GM12878 (cell line): ENCODE measurements around the gene ZNF672. TPM values are rescaled to one million over a fixed set of nuclear protein-coding genes. Genes with fewer than 3 reads are reported as not detected.

ENCODE experiments used
- ATAC-seq: fragments of 200-7000 bp; cut with Tn5 transposase; 3 replicates; pipeline ENCODE4 v1.9.1; 2020; ENCODE audit warnings: mild to moderate bottlenecking, moderate library complexity
- BruUV-seq: library from RNA; stranded (reverse); fragments of 400-500 nt; replicated peaks from 2 replicates; lab custom pipeline; 2021; lab: Mats Ljungman, UMichigan
- CTCF ChIA-PET: fragments of 300-600 bp; sonication (Branson Sonifier 250); formaldehyde crosslinking; extraction: SDS; loops from one replicate; lab custom pipeline; 2021; ENCODE audit warnings: inconsistent platforms; lab: Yijun Ruan, JAX
- POLR2A ChIA-PET: fragments of 350-600 bp; formaldehyde crosslinking; extraction: SDS; loops from one replicate; lab custom pipeline; 2021; ENCODE audit warnings: inconsistent platforms; lab: Charles Lee
- RAD21 ChIA-PET: fragments of 300-600 bp; sonication (Branson Sonifier 250); formaldehyde crosslinking; loops from one replicate; lab custom pipeline; 2023; ENCODE audit warnings: antibody characterized with exemption; ENCODE audit not compliant: unreplicated experiment; lab: Charles Lee
- SMC1A ChIA-PET: fragments of 300-600 bp; sonication (Branson Sonifier 250); formaldehyde crosslinking; loops from one replicate; lab custom pipeline; 2023; ENCODE audit not compliant: unreplicated experiment, uncharacterized antibody; lab: Charles Lee
- DNase-seq: peaks from one replicate; pipeline ENCODE4 v3.0.0-alpha.2; 2011; ENCODE audit warnings: low read depth, low spot score
- FAIRE-seq: peaks from 3 replicates; lab custom pipeline; 2011; peaks lifted over from hg19 to GRCh38; lab: Jason Lieb, UNC
- H2AFZ ChIP-seq: 2 replicates; pipeline ENCODE4 v1.6.0; 2011; ENCODE audit warnings: low read depth, low read length, control low read depth; ENCODE audit not compliant: control insufficient read depth
- H3K27ac ChIP-seq: 2 replicates; pipeline ENCODE4 v1.5.1; 2011; ENCODE audit warnings: control low read depth; ENCODE audit not compliant: control insufficient read depth, insufficient read depth
- H3K27me3 ChIP-seq, 2 experiments: replicated peaks in 1 of 2; 2 replicates each; pipeline versions ENCODE4 v1.6.0 to v1.6.1; 2011; ENCODE audit warnings: low read length in 1 of 2; ENCODE audit not compliant: control insufficient read depth in 2 of 2, insufficient read depth in 2 of 2
- H3K36me3 ChIP-seq, 2 experiments: 2 replicates each; pipeline ENCODE4 v1.5.1; 2011; ENCODE audit warnings: low read length in 1 of 2; ENCODE audit not compliant: control insufficient read depth in 2 of 2, insufficient read depth in 2 of 2
- H3K4me1 ChIP-seq: 2 replicates; pipeline ENCODE4 v1.6.1; 2011; ENCODE audit warnings: mild to moderate bottlenecking, low read length, moderate library complexity, mixed read lengths; ENCODE audit not compliant: control insufficient read depth, insufficient read depth
- H3K4me2 ChIP-seq: 2 replicates; pipeline ENCODE4 v1.6.0; 2011; ENCODE audit warnings: control low read depth; ENCODE audit not compliant: control insufficient read depth, insufficient read depth
- H3K4me3 ChIP-seq: fragments of 200-600 bp; sonication (generic); 2 replicates; pipeline ENCODE4 v1.5.1; 2016
- H3K79me2 ChIP-seq: 2 replicates; pipeline ENCODE4 v1.6.0; 2011; ENCODE audit warnings: low read length; ENCODE audit not compliant: control insufficient read depth, insufficient read depth
- H3K9ac ChIP-seq: 2 replicates; pipeline ENCODE4 v1.8.0; 2011; ENCODE audit warnings: low read length, control low read depth, mixed read lengths; ENCODE audit not compliant: control insufficient read depth, insufficient read depth
- H3K9me3 ChIP-seq: replicated peaks from 3 replicates; pipeline ENCODE4 v1.5.1; 2011; ENCODE audit warnings: mild to moderate bottlenecking, low read length; ENCODE audit not compliant: control insufficient read depth, insufficient read depth
- H4K20me1 ChIP-seq: 2 replicates; pipeline ENCODE4 v1.6.0; 2011; ENCODE audit not compliant: control insufficient read depth, insufficient read depth
- CBX5 ChIP-seq: sonication (generic); IDR thresholded peaks from 2 replicates; pipeline ENCODE4 v1.6.1; 2016; ENCODE audit warnings: low read depth, moderate library complexity, mild to moderate bottlenecking, inconsistent platforms
- CHD4 ChIP-seq: fragments of 200-600 bp; sonication (generic); IDR thresholded peaks from 2 replicates; pipeline ENCODE4 v1.6.1; 2016; ENCODE audit warnings: mild to moderate bottlenecking
- EZH2 ChIP-seq: IDR thresholded peaks from 2 replicates; pipeline ENCODE4 v1.6.1; 2012; ENCODE audit warnings: low read depth, mild to moderate bottlenecking, control low read depth, inconsistent platforms, low read length, borderline replicate concordance; ENCODE audit not compliant: control insufficient read depth
- HDAC6 ChIP-seq: fragments of 200-600 bp; sonication (generic); IDR thresholded peaks from one replicate; pipeline ENCODE4 v1.8.0; 2017; ENCODE audit warnings: antibody characterized with exemption; ENCODE audit not compliant: unreplicated experiment
- RAD51 ChIP-seq: fragments of 450-650 bp; IDR thresholded peaks from 2 replicates; pipeline ENCODE4 v1.6.1; 2016; ENCODE audit warnings: moderate library complexity, mild to moderate bottlenecking, inconsistent platforms
- RBBP5 ChIP-seq: fragments of 200-600 bp; sonication (generic); conservative IDR thresholded peaks from 2 replicates; pipeline ENCODE4 v1.6.1; 2016
- ZNF207 ChIP-seq: fragments of 450-650 bp; IDR thresholded peaks from 2 replicates; pipeline ENCODE4 v1.6.1; 2014; ENCODE audit warnings: antibody characterized with exemption, mild to moderate bottlenecking, borderline replicate concordance
- ZNF384 ChIP-seq: IDR thresholded peaks from 2 replicates; pipeline ENCODE4 v1.6.1; 2012; ENCODE audit warnings: low read depth, mild to moderate bottlenecking, low read length, improper control_type of control experiment, borderline replicate concordance
- whole genome bisulfite sequencing: methylation state at CpG from one replicate; pipeline ENCODE4 v1.1.6; 2016; ENCODE audit warnings: low lambda C conversion rate; ENCODE audit not compliant: insufficient replicate concordance, insufficient coverage; ENCODE audit errors: missing lambda C conversion rate; 5-methylcytosine and 5-hydroxymethylcytosine counted together
- in situ Hi-C: fragments of 300-500 bp; cut with MboI; formaldehyde crosslinking; loops from 9 replicates; pipeline ENCODE4 v1.14.3; 2018; ENCODE audit warnings: mixed read lengths
- intact Hi-C: fragments of 100-400 bp; cut with micrococcal nuclease; formaldehyde crosslinking; loops from one replicate; pipeline ENCODE4 v1.14.2; 2022; ENCODE audit not compliant: unreplicated experiment
- polyA plus RNA-seq, 11 experiments: library from polyadenylated mRNA; depleted of rRNA in 4 of 11; unstranded in 6 of 11; stranded (reverse) in 5 of 11; fragments of >200 nt; fragmentation: Nextera tagmentation in 4 of 11; fragmentation: Illumina TruSeq in 1 of 11; extraction: Ambion mirVana in 4 of 11; extraction: Trizol in 1 of 11; gene quantifications; 1 replicate in 1 of 11; 2 replicates in 10 of 11; pipeline versions ENCODE4 v1.2.1 to v1.2.3, GENCODE V29; 2011 to 2016; ENCODE audit warnings: inconsistent platforms in 2 of 11, missing spikeins in 2 of 11, low read depth in 1 of 11
- total RNA-seq, 4 experiments: library from RNA; depleted of rRNA in 3 of 4; stranded (reverse); fragments of >200 nt in 3 of 4; fragmentation: Illumina TruSeq in 1 of 4; extraction: Trizol in 1 of 4; gene quantifications; 2 replicates each; pipeline versions ENCODE4 v1.2.1 to v1.2.3, GENCODE V29; 2013 to 2021
- TF ChIP-seq, protein P1 (sequence below): IDR thresholded peaks from 2 replicates; pipeline ENCODE4 v1.6.1; 2011; ENCODE audit warnings: borderline replicate concordance, low read depth, mild to moderate bottlenecking, moderate library complexity, low read length; ENCODE audit not compliant: insufficient read depth, poor library complexity, severe bottlenecking

ZNF672 gene
- total and polyA plus RNA-seq, 10 of the 15 experiments (the other 5 are each of a cell fraction or from before 2014, with no cell fraction given), result 2.9 to 51.3 (median 39.8) TPM

DNA sequence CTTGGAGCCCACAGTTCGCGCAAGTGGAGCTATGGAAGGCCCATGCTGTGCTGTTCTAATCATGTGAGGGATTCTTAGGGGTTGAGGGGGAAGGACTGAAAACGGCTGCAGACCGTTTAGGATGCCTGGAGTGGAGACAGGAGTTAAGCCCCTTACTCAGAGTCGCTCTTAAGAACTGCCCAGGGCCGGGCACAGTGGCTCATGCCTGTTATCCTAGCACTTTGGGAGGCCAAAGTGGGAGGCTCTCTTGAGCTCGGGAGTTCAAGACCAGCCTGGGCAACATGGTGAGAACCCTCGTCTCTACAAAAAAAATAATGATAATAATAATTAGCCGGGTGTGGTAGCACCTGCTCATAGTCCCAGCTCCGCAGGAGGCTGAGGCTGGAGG is 1.1 kb downstream of the ZNF672 start (continued):
- TF ChIP-seq ZNF207, result no peak
- no peak for TF ChIP-seq RBBP5
- TF ChIP-seq CHD4, result no peak
- no peak for TF ChIP-seq HDAC6
- TF ChIP-seq, protein P1, sequence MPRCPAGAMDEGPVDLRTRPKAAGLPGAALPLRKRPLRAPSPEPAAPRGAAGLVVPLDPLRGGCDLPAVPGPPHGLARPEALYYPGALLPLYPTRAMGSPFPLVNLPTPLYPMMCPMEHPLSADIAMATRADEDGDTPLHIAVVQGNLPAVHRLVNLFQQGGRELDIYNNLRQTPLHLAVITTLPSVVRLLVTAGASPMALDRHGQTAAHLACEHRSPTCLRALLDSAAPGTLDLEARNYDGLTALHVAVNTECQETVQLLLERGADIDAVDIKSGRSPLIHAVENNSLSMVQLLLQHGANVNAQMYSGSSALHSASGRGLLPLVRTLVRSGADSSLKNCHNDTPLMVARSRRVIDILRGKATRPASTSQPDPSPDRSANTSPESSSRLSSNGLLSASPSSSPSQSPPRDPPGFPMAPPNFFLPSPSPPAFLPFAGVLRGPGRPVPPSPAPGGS, result no peak
- 0 out of 2 replicates have a peak, but pooled peaks have one; percentile 28 for TF ChIP-seq RAD51
- no peak for TF ChIP-seq EZH2
- TF ChIP-seq CBX5, result no peak

DNA sequence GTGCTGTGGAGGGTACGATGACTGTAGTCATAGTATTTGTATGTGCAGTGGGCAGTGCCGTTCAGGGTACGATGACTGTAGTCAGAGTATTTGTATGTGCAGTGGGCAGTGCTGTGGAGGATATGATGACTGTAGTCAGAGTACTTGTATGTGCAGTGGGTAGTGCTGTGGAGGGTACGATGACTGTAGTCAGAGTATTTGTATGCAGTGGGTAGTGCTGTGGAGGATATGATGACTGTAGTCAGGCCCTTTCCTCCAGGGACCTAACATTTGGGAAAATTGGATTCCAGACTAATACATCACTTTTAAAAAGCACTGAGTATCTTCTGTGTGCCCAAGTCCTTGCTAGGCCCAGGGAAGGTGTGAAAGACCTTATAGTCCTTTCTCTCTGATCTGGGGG is 2.9 kb downstream of the ZNF672 start:
- CTCF ChIA-PET, result interaction anchor here (0.8 to 5.1 kb wide), 16 partner anchors 11 to 86 kb away, joined by 3 to 60 read pairs (median 6); partner anchors contain the start of genes PGBD2, SH3BP5L and ZNF692
- H3K27ac ChIP-seq, result peak overlapping the region; percentile 38; the same call in 1 of the 2 replicates
- no peaks in the 10 kb centered on the region for H4K20me1 ChIP-seq
- H3K4me1 ChIP-seq, result peaks cover 10% of the 10 kb centered on the region
- peaks cover 43% of the 10 kb centered on the region for H3K79me2 ChIP-seq
- no peaks in the 10 kb centered on the region for H3K9me3 ChIP-seq
- no peak for DNase-seq
- SMC1A ChIA-PET, result interaction anchor here (0.9 to 2.6 kb wide), 11 partner anchors 9 to 373 kb away, joined by 3 to 16 read pairs (median 4); no protein-coding TSS in a partner anchor
- no peak for ATAC-seq
- 89% methylated on average over 4 of the region's 4 CpGs for WGBS
- peaks cover 4 to 7% of the 10 kb centered on the region in 2 experiments; a peak in 3 of 4 replicates for H3K36me3 ChIP-seq
- intact Hi-C loops (no loop called here), in situ Hi-C loops (no loop called here)
- TF ChIP-seq ZNF384, result no peak
- no TSS peak for BruUV-seq
- peak overlapping the region; percentile 57 for H3K4me2 ChIP-seq
- H3K9ac ChIP-seq, result no peak overlapping the region
- POLR2A ChIA-PET, result interaction anchor here (0.8 to 3.4 kb wide), 5 partner anchors 9 to 18 kb away, joined by 3 to 28 read pairs (median 5); partner anchors contain the start of genes SH3BP5L and ZNF692
- no peak overlapping the region for H2AFZ ChIP-seq
- H3K4me3 ChIP-seq, result no peak overlapping the region
- RAD21 ChIA-PET, result interaction anchor here (0.9 to 3.2 kb wide), 4 partner anchors 15 to 32 kb away, joined by 3 to 25 read pairs (median 8); partner anchors contain the start of genes SH3BP5L and ZNF692
- FAIRE-seq, result no peak
- H3K27me3 ChIP-seq, result no peaks in the 10 kb centered on the region
